ENCODE results near the gene SPAAR.
A peak's percentile ranks its signal among the peaks of the same experiment; 100 is the strongest.
"Not testable (repeated sequence)": the region's sequence is repeated elsewhere in the genome, so short reads cannot be mapped to it uniquely, and the experiment has no call there.

SPAAR gene

GRCh38 chr9:35923927-35924763 lies 14.9 kb downstream of the SPAAR start:
- DNase-seq = no peak

GRCh38 chr9:35928591-35929452 lies 19.5 kb downstream of the SPAAR start:
- DNase-seq = no peak

GRCh38 chr9:35929453-35929718 lies 20.1 kb downstream of the SPAAR start:
- no peak for DNase-seq

GRCh38 chr9:35930521-35930920 lies 21.2 kb downstream of the SPAAR start:
- no peak for DNase-seq

GRCh38 chr9:35930989-35931388 lies 21.7 kb downstream of the SPAAR start:
- no peak for DNase-seq

GRCh38 chr9:35932735-35933134 lies 23.4 kb downstream of the SPAAR start:
- DNase-seq = no peak

- no peak for DNase-seq
These were observed 24.3 kb downstream of the SPAAR start for GRCh38 chr9:35933550-35934067.

- not testable (repeated sequence) for DNase-seq
These were observed 24.8 kb downstream of the SPAAR start for GRCh38 chr9:35934069-35934468.

- DNase-seq = no peak
These were observed 26.0 kb downstream of the SPAAR start for GRCh38 chr9:35935261-35935660.

GRCh38 chr9:35935755-35936509 lies 26.6 kb downstream of the SPAAR start:
- DNase-seq = no peak

GRCh38 chr9:35937227-35937626 lies 27.9 kb downstream of the SPAAR start:
- DNase-seq = no peak

GRCh38 chr9:35938474-35939356 lies 29.4 kb downstream of the SPAAR start:
- no peak for DNase-seq

GRCh38 chr9:35939679-35940250 lies 30.5 kb downstream of the SPAAR start:
- DNase-seq = no peak

GRCh38 chr9:35940458-35941407 lies 31.4 kb downstream of the SPAAR start:
- no peak for DNase-seq

- no peak for DNase-seq
These were observed 33.0 kb downstream of the SPAAR start for GRCh38 chr9:35942286-35942685.

- DNase-seq = no peak
These were observed 34.9 kb downstream of the SPAAR start for GRCh38 chr9:35944173-35944572.

- DNase-seq = no peak
These were observed 35.6 kb downstream of the SPAAR start for GRCh38 chr9:35944841-35945240.

GRCh38 chr9:35945341-35946018 lies 36.2 kb downstream of the SPAAR start:
- DNase-seq = peak; percentile 74

- DNase-seq = no peak
These were observed 39.2 kb downstream of the SPAAR start for GRCh38 chr9:35948451-35948850.

GRCh38 chr9:35948901-35949318 lies 39.6 kb downstream of the SPAAR start:
- no peak for DNase-seq
